PC-3 (cell line): ENCODE measurements around the gene DMRT3.

ENCODE experiments used
- CTCF ChIP-seq: fragments of 300-600 bp; sonication (generic); conservative IDR thresholded peaks from 2 replicates; pipeline ENCODE4 v1.5.1; 2017; ENCODE audit warnings: antibody characterized with exemption, low read depth, mild to moderate bottlenecking, low read length
- EZH2 ChIP-seq: fragments of 300-600 bp; sonication (generic); IDR thresholded peaks from one replicate; pipeline ENCODE4 v1.6.1; 2017; ENCODE audit warnings: antibody characterized with exemption, mild to moderate bottlenecking, low read length; ENCODE audit not compliant: unreplicated experiment

GRCh38 chr9:1013021-1013420, 36.6 kb downstream of the DMRT3 start:
- TF ChIP-seq CTCF = no peak
- TF ChIP-seq EZH2 = no peak
